ENCODE data around the gene HIRIP3.

DNA sequence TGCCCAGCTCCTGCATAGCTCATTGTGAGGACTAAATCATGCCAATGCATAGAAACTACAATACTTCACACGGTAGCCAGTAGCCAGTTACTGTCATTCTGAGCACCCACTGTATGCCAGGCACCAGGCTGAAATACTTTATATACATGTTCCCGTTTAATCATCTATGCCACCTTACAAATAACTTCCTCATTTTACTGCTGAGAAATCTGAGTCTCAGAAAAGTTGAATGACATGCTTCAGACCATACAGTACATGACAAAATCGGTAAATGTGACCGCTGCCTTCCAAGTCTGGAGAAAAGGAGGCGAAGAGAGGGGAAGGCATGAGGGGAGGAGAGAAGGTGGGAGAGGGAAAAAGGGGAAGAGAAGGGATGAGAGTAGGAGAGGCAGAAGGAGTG lies 44.8 kb upstream of the HIRIP3 start:
- TF ChIP-seq CTCF (IDR thresholded peaks at IDR 0.05; ENCODE audit: borderline replicate concordance, extremely low read depth, low read length, poor library complexity, severe bottlenecking) (no peak), EZH2 (IDR thresholded peaks at IDR 0.05; ENCODE audit: borderline replicate concordance, low read depth, low read length, severe bottlenecking) (no peak)

All from DND-41 (cell line).